HG03469 (cell line): ENCODE measurements around the gene EPS8L3.
"Not testable (repeated sequence)": the region's sequence is repeated elsewhere in the genome, so short reads cannot be mapped to it uniquely, and the experiment has no call there.

Experiments used
- ATAC-seq: cut with Tn5 transposase; IDR thresholded peaks from one replicate; pipeline ENCODE4 v1.9.1; 2021; ENCODE audit warnings: mild to moderate bottlenecking, moderate library complexity, moderate number of reproducible peaks; ENCODE audit not compliant: unreplicated experiment

EPS8L3 gene

GRCh38 chr1:109782514-109782913 lies 18.8 kb upstream of the EPS8L3 start:
- no peak for ATAC-seq

DNA sequence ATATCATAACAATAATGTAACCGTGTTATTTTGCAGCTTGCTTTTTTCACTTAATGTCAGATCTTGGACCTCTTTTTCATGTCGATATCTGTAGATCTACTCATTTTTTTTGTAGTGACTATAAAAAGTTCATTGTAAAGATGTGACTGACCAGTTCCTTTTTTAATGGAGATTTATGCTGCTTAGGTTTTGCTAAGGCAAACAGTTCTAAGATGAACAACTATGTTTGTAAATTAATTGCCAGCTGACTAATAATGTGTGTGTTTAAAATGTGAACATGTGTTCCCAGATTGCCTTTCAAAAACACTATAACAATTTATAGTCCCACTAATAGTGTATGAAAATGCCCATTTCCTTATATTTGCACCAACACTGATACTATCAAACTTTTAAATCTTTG lies 18.1 kb upstream of the EPS8L3 start:
- ATAC-seq = no peak

GRCh38 chr1:109780982-109781381 lies 17.3 kb upstream of the EPS8L3 start:
- ATAC-seq = no peak

- no peak for ATAC-seq
These were observed 14.4 kb upstream of the EPS8L3 start for GRCh38 chr1:109777980-109778625.

DNA sequence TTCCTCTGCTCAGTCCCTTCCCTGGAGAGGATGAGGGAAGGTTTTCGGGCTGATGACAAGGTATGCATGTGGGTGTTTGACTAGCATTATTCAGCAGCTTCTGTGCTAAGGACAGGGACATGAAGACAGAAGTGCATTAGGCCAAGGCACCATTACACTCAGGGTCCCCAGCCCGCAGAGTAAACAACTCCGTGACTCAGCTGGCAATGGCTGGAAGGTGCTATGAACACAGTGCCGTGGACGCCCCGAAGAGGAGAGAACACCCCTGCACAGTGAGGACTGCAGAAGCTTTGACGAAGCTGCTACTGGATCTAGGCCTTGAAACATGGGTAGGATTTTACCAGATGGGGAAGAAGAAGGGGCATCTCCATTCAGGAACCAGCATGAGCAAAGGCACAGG lies 13.7 kb upstream of the EPS8L3 start:
- no peak for ATAC-seq

- ATAC-seq = no peak
These were observed 13.2 kb upstream of the EPS8L3 start for GRCh38 chr1:109776911-109777310.

DNA sequence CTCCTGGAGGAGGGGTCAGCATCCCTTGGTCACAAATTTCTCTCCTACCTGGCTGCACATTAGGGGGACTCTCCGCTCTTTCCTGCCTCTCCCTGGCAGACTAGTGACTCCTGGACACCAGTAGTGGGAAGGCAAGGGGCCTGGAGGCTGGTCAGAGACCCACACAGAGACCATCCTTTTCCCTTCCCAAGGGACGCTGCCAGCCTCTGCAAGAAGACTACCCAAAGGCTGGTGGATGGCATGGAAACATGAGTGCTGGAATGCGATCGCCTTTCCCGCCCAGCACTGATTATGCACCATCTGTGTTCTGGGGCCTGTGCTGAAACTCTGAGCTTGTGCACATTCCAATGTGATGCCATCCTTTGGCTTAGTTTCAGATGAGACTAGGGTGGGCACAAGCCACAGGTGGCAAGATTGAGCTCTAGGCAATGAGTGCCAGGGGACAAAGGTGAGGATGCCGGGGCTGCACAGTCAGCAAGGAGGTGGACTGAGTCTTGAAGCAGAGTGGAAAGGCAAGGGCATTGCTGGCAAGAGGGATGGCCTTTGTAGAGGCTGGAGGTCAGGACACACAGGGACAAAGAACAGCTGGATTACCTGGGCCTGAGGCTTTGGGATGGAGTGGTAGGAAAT lies 12.6 kb upstream of the EPS8L3 start:
- ATAC-seq = no peak

- ATAC-seq = no peak
These were observed 11.7 kb upstream of the EPS8L3 start for GRCh38 chr1:109775398-109775797.

DNA sequence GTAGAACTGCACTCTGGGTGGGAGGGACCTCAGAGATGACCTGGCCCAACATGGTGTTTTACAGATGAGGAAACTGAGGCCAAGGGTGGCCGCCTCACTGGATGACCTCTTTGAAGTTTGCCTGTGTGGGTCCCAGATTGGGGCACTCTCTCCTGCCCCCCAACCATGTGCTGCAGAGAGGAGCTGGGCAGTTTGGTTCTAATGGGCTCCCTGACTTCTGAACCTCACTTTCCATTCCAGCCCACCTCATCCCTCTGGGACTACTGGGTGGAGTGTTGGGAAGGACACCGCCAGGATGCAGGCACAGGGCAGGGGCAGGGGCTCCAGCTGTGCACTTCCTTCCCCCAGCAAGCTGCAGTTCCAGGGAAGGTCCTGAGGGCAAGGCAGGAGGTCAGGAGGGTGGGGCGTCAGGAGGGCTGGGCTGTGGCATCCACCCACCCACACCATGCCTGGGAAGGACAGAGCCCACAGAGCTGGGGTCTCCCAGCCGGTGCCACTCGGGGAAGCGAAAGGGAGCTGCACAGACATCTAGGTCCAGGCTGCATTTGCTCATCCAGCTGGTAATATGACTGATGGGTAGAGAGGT lies 10.3 kb upstream of the EPS8L3 start:
- no peak for ATAC-seq

DNA sequence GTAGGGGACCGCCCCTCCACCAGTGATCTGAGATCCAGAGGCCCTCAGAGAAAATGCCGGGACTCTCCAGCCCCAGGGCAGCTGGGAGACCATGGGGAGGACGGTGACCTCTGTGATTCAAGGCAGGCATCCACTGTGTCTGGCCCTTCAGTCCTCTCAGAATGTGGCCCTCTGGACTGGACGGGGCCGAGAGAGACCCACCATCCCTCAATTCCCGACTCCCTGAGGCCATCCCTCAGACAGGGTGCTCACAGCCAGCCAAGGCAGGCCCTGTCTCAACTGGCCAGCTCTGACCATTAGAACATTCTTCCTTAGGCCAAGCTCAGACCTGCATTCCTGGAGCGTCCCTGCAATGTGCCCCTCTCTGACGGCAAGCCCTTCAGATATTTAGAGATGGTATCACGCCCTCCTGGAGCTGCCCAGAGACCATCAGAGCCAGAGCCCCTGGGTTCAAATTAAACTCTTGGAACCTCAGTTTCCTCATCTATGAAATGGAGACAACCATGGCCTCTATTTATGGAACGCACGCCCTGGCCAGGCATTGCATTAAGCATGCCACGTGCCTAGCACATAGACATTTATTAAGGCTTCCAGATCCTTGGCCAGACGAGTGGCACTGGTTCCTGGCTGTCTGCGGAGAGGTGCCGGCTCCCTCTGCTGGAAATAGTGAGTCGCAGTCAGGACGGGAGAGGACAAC lies 9.6 kb upstream of the EPS8L3 start:
- no peak for ATAC-seq

GRCh38 chr1:109772658-109773202 lies 9.0 kb upstream of the EPS8L3 start:
- no peak for ATAC-seq

- no peak for ATAC-seq
These were observed 8.3 kb upstream of the EPS8L3 start for GRCh38 chr1:109771712-109772657.

DNA sequence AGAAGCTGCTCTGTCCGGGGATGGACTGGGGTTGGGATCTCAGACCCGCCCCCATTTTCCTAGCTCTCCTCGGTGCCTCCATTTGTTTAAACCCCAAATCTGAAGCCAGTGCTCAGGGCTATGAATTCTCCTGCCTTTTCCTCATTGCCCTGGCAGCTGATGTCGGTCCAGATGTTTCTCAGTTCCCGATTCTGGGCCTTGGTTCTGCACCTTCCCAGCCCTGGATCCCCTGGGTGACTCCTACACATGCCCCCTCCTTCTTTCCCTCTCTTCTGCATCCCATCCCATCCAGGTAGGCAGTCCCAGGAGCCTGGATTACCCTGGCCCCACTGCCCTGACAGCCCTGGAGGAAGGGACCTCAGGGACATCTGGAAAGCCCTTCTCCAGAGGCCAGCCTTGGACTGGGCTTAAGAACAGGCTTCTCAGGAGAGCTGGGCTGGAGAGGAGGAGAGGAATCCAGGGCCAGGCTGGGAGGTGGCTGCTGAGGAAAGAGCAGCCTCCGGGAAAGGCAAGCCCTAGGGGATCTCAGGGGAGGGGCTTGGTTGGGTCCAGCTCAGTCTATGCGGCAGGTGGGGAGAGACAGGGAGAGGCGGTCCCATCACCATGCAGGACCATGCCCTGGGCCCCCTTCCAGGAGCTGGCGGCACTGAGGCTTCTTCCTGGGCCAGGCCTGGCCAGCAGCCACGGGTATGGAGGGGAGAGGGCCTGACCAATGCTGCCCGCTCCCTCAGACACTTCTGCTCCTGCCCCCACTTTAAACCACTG lies 6.8 kb upstream of the EPS8L3 start:
- no peak for ATAC-seq

DNA sequence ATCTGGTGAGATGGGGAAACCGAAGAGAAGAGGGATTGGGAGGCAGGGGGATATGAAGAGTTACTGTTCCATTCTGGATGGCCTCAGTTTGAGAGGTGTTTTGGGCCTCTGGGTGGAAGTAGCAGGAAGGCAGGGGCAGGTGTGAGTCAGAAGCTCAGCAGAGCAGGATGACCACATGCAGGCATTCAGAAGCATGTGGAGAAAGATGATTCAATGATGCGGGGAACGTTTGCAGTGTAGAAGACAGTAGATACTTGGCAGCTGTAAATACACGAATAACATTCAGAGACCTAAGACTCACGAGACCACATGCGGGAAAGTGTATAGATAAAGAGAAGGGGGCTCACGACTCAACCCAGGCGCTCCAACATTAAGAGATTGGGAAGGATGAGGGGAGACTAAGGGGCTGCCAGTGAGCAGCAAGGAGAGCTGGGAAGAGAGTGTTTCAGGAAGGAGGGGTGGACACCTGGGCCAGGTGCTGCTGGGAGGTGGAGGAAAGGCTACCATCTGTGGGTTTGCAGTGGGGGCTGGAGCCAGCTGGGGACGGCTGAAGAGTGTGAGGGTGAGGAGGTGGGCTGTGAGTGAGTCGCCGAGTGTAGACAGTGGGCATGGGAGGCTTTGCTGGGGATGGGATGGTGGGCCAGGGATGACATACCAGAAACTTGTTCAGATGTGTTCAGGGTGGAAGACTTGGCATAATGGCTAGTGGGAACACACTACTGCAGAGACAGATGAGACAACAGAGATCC lies 5.8 kb upstream of the EPS8L3 start:
- ATAC-seq = no peak

DNA sequence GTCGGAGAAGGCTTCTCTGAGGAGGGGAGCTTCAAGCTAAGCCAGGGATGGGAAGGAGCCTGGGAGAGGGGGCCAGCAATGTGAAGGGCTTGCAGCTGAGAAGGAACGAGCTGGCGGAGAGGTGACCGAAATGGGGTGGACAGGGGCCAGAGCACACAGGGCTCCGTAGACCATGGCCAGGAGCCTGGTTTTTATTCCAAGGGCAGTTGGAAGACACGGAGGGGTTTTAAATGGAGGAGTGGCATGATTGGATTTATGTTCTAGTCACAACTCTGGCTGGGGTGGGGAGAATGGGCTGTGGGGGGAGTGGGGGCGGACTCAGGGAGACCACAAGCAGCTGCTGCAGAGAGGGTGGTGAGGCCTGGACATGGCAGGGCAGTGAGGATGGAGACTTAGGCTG lies 5.1 kb upstream of the EPS8L3 start:
- ATAC-seq = no peak

DNA sequence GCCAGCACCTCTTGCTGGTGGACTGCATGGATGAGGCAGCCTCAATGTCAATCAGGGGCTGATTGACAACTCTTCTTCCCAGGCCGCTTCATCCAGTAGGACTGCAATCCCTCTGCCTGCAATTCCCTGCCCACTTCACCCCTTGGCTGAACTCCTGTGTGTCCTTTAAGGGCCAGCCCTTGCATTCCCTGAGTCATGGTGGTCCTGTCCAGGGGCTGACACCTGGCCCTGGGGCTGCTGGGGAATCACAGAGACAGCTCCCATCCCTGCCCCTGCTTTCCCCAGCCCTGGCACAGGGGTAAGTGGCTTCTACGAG lies 4.6 kb upstream of the EPS8L3 start:
- no peak for ATAC-seq

DNA sequence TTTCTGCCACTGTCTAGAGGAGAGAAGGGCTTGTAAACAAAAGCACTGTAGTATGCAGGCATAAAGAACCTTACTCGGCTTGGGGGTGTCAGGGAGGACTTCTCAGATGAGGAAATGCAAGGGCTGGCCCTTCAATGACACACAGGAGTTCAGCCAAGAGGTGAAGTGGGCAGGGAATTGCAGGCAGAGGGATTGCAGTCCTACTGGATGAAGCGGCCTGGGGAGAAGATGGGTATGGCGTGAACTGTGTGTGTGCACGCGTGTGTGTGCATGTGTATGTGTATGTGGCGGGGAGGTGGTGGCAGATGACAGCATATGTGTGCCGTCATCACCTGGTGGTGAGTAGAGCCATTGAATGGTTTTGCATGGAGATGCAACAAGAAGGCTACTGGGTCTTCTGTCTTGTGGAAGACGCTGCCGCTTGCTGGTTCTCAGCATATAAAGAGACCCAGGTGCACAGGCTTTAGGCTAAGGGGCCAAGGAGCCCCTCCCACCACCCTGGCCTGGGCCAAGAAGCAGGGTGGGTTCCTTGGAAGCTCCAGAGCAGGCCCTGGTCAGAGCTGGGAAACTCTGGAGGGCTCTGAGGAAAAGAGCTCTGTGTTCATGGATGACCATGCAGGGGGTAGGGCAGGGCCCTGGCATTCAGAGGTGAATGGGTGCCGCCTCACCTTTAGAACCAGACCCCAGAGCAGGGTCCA lies 4.1 kb upstream of the EPS8L3 start:
- ATAC-seq = no peak

DNA sequence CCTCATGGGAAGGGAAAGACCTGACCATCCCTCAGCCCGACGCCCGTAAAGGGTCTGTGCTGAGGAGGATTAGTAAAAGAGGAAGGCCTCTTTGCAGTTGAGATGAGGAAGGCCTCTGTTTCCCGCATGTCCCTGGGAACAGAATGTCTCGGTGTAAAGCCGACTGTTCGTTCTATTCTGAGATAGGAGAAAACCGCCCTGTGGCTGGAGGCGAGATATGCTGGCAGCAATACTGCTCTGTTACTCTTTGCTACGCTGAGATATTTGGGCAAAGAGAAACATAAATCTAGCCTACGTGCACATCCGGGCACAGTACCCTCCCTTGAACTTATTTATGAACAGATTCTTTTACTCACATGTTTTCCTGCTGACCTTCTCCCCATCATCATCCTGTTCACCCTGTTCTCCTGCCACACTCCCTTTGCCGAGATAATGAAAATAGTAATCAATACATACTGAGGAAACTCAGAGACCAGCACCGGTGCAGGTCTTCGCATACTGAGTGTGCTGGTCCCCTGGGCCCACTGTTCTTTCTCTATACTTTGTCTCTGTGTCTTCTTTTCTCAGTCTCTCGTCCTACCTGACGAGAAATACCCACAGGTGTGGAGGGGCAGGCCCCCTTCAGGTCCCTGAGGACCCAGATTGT lies 3.4 kb upstream of the EPS8L3 start:
- ATAC-seq = not testable (repeated sequence)
